ENCODE data around the gene SLX4IP. TPM values are rescaled to one million over a fixed set of nuclear protein-coding genes. Genes with fewer than 3 reads are reported as not detected.
"Not testable (repeated sequence)": the region's sequence is repeated elsewhere in the genome, so short reads cannot be mapped to it uniquely, and the experiment has no call there.

Gene SLX4IP
- total RNA-seq, 1 experiment from 2014 or later: 5.2 TPM

DNA sequence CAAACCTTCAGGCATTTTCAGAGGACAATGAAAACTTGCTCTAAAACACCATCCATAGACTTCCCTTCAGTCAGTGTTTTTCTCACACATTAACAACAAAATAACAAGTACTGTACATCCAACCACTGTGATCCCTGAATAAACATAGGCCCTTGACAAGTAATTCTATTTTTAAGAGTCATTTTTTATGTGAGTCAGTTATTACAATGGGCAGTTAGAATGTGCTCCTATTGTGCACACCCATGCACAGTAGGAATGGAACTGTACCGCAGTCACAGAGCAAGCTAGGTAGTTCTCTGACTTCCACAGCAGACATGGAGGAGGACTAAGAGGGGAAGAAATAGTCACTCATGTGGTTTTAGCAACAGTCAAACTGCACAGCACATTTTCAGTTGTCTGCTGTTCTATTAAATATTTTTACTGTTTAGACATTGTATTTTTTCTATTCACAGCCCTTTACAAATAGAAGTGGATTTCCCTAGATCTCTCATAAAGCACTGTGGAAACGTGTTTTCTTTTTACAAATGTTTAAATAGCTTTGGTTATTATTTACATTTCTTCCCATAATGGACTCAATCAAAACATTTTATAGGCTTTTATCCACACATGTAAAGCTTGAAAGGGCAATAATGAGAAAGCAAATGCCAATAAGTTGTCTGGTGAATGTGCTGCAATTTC lies 138.3 kb downstream of the SLX4IP start:
- DNase-seq (ENCODE audit: low spot score): no peak

DNA sequence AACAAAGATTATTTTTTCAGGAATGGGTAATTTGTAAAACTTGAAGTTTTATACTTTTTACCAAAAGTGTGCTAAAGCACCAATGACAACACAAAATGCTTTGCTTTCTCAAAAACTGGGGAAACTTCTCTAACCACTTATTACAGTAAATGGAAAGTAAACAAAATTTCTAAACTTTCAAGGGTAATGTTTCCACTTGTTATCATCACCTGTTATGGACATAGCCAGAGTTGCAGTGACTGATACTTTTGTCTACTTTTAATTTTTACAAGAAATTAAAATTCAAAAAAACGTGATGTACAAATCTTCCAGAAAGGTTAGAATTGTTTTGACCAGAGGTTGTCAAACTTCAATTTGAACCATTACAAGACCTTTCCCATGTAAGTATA lies 138.8 kb downstream of the SLX4IP start:
- DNase-seq (ENCODE audit: low spot score): no peak

DNA sequence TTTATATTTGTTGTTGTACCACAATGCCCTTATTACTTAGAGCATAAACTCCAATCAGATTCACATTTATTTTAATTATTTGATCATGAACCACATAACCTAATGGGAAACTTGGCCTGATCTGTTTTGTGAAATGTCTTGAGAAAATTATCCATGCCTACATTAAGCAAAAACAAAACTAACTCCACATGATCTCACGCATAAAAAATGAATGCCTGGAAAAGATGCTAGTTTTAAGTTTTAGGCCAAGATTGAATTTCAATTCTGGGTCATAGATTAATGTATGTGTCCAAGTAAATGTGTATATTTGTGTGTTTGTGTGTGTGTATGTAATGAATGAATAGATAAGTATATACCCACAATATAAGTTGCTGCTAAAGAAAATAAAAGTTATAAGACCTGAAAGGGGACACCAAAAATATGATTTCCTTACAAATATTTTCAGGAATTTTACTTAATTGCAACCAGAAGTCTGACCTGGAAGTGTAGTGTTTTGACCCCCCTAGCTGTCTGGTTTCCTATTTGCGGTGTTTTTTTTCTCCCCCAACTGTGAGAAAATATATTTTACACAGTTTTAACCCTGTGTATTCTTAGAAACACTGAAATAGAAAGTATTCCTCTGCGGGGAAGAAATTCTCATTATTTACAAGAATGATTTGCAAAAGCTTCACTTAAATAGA lies 141.4 kb downstream of the SLX4IP start:
- no peak for DNase-seq (ENCODE audit: low spot score)

DNA sequence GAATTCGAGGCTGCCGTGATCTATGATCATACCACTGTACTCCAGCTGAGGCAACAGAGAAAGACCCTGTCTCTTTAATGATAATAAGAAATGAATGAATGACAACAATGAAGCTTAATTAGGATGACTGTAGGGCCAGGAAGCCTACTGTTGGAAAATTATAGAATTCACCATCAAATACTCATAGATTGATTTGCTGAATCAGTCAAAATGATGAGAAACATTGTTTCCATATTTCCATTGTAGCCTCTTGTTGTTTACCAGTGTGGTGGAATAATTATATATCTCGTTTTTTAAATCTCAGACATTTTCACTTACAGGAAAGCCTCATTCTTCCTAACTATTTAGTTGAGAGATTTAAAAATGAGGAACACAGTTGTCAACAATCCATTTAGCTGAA lies 142.5 kb downstream of the SLX4IP start:
- DNase-seq (ENCODE audit: low spot score): no peak

DNA sequence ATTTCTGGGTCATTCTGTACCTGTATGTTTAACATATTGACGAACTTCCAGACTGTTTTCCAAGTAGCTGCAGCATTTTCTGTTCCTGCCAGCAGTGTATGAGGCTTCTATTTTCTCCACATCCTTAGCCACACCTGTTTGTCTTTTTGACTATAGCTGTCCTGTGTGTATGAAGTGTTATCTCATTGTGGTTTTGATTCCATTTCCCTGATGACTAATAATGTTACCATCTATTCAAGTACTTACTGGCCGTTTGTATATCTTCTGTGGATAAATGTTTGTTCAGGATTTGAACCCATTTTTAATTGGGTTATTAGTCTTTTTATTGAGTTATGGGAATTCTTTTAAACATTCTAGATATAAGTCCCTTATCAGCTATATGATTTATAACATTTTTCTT lies 143.5 kb downstream of the SLX4IP start:
- DNase-seq (ENCODE audit: low spot score): peak; percentile 19

DNA sequence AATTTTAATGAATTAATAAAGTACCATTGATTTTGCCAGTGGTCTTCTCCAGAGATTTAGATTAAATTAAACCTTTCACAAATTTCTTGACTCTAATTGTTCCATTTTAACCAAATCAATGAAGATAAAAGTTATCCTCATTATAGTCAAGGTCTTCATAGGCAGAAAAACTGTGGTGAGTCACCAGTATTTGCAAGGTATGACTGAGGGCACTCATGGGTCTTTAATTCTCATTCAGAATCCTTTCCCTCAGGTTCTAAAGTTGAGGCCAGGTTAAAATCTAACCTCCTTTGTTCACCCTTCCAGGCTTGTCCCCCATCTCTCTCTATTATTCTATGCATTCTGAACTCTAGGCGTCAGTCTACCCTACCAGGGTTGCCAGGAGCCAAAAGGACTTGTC lies 144.8 kb downstream of the SLX4IP start:
- DNase-seq (ENCODE audit: low spot score): no peak

DNA sequence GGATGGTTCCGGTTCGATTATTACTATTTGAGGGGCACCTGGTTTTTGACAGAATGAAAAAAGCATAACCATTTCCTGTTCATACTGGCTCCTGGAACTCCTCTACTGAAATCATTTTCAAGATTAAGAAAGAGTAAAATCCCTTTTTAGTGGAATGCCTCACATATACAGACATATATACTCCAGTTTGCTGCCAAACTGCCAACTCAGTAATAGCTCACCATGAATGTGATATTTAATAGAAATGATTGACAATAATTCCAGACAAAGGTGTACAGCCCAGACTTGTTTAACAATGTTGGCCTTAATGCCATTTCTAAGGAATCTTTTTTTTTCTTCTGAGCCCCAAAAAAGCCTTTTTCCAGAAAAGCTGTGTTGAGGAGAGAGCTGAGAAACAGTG lies 145.6 kb downstream of the SLX4IP start:
- no peak for DNase-seq (ENCODE audit: low spot score)

DNA sequence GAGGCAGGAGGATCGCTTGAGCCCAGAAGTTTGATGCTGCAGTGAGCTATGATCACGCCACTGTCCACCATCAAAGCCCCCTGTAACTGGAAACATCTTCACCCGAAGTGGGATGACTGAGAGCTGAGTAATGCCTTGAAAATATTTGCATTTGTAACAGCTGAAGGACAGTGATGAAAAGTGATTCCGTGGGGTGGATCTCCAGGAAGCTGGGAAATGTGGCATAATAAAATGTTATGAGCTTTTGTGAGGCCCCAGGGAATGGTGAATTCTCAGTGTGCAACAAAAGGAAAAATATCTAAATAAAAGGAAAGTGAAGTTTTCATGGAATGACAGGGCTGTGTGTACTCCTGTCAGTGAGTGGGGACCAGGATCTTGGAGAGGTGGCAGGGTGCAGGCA lies 146.7 kb downstream of the SLX4IP start:
- DNase-seq (ENCODE audit: low spot score): no peak

DNA sequence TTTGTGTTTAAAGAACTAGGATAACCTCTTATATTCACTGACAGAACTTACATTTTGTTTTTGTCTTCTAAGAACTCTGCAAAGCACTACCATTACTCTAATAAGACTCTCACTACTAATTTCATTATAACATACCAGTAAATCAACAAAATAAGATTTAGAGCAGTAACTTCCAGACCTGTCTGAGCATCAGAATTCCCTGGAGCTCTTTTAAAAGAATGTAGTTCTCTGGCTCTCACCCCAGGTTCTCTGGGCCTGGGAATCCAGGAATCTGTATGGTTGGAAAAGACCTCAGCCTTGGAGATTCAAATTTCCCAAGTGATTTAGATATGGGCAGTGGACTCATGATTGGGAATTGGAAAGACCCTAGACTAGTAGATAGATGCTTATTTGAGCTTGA lies 149.3 kb downstream of the SLX4IP start:
- DNase-seq (ENCODE audit: low spot score): no peak

DNA sequence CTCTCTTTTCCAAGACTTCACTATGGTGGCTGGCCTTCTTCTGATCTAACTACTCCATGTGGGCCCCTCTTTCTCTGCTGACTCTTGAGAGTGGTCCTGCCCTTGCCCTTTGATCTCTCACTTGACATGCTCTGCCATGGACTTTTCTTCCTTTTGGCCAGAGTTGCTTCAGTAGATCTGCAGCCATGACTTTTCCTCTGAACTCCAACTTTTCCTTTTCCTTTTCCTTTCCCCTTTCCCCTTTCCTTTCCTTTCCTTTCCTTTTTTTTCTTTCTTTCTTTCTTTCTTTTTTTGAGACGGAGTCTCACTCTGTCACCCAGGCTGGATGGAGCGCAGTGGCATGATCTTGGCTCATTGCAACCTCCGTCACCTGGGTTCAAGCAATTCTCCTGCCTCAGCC lies 150.2 kb downstream of the SLX4IP start:
- DNase-seq (ENCODE audit: low spot score): no peak

DNA sequence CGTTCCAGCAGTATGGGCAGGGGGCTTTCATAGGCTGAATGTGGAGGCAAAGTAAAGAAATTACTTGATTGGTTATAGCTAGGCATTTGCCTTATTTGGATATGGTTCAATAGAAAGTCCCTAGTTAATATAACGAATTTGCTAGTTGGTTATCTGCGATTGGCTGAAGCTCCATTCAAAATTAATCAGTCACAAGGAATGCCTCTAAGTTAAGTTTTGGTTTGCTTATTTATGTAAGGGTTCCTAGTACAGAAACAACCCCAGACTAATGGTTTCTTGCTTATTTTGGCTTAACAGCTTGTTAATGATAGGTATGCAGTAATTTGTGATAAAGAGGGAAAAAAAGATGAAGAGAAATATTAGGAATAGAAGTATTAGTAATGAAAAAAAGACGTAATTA lies 151.2 kb downstream of the SLX4IP start:
- no peak for DNase-seq (ENCODE audit: low spot score)

DNA sequence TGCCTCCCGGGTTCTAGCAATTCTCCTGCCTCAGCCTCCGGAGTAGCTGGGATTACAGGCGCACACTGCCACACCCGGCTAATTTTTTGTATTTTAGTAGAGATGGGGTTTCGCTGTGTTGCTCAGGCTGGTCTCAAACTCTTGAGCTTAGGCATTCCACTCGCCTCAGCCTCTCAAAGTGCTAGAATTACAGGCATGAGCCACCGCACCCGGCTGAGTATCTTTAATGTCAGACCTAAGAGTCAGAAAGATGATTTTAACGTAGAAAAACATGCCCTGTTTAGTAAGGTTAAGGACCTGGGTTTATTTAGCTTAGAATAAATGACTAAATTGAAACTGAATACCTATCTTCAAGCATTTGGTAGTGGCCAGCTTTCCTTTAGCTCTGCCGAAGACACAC lies 155.3 kb downstream of the SLX4IP start:
- DNase-seq (ENCODE audit: low spot score): not testable (repeated sequence)

DNA sequence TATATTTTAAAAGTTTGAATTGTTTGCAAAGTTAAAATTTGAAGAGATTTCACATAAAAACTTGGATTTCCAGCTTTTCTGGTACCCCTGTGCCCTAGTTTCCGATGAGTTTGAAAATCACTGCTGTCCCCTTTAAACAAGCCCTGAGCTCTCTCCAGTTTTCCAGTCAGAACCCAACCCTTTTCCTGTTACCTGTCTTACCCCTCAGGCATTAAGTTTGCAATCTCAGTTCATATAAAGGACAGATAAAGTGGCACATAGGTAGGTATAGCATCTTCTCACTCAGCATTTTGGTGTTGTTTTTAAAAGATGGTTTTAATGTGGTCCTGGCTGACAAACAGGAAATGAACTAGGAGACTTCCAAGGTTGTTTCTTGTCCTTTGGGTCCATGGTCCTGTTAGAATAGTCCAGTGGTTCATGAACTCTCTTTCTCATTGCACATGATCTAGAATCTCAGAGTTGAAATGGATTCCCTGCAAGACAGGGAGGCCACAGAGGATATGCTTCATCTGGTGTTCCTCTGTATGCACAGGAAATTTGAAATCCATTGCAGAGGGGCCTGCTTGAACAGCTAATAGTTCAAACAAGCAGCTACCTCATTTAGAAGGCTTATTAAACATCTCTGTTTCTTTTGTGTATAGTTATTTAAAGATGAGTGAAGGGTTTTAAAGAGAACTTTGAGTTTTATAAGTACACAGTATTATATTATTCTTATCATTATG lies 156.0 kb downstream of the SLX4IP start:
- no peak for DNase-seq (ENCODE audit: low spot score)

DNA sequence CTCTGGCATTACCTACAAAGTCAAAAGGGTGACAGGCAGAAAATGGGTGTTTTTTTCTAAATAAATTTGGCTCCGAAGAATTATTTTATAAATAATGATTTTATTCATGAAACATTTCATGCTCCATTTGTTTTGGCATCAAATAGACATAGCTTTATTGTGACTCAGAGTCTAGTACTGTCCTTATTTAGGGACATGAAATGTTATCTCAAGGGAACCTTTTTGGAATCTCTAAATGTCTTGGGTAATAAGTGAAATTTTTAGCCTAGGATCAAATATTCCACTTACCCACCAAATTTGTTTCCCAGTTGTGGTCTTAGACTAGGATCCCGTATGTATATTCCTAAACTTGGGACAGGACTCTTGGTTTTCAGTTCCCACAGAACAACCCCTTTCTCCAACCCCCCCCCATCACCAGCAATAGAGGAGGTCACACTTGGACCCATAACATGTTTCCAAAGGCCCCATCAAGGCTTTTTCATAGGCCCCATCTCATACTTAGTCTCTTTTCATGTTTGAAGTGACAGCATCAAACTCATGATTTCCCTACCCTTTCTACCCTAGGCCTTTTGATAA lies 156.9 kb downstream of the SLX4IP start:
- no peak for DNase-seq (ENCODE audit: low spot score)

DNA sequence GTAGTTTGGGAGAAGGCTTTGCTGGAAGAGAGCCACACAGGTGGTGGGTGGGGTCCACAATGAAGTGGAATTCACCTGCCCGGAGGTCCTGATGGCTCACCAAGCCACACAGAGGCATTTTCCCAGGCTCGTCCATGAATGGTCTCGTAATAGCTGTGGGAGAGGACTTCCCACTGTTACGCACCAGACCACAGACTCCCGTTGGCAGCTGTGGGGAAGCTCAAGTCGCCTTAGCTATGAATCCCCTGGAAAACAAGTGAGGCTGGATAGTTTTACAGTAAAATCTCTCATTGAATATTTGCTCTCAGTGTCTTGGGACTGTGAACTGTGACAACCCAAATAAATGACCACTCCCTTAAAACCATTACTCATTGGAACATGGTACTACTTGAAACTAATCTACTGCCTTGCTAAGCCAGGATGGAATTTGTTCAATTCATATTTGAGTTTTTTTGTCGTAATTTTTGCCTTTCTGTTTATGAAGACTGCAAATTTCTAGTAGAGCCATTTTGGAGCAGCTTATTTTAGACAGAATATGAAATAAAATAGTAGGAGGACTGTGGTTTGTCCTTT lies 159.3 kb downstream of the SLX4IP start:
- DNase-seq (ENCODE audit: low spot score): no peak

DNA sequence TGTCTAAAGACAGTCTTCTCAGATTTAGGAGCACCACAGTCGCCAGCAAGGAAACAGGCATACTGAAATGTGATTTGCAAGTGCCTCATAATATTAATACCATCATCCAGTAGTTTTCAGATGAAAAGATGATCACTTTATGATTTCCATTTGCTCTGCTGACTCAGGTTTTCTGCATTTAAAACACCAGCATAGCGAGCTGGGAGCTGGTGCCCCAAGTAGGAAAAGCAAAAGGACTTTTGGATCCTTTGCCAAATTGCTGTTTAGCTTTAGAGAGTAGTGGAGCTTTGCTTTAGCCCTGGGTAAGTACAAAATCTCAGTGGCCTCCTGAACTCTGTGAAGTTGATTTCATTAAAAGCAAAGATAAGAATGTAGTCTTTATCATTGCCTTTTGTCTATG lies 160.2 kb downstream of the SLX4IP start:
- no peak for DNase-seq (ENCODE audit: low spot score)

DNA sequence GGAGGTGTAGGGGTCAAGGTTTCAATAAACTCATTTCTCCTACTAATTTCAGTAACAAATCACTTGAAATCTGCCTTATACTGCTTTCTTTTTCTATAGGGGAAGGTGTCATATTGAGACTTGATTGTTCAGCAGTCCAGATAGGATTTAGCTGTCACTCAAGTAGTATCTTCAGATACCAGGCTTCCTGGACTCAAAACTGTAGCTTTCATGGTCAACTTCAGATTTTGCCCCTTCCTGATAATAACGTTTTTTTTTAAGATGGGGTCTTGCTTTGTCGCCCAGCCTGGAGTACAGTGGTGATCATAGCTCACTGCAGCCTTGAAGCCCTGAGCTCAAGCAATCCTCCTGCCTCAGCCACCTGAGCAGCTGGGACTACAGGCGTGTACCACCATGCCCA lies 160.9 kb downstream of the SLX4IP start:
- DNase-seq (ENCODE audit: low spot score): no peak

DNA sequence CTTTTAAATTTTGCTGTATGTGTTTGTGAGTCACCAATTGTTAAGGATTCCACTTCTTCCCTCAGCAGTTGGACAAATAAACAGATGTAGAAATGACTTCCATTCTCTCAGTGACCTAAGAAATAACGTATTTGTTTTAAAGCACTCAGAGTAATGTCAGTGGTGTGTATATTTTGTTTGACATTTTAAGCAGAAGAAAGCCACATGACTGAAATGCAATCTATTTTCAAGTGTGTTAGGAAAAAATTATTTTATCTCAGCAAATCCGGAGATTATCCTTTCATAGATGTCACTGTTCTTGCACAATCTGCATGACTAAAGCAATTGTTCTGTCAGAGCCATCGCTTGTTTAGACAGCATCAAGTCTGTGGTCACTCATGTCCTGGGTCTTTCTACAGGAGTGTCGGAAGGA lies 161.6 kb downstream of the SLX4IP start:
- DNase-seq (ENCODE audit: low spot score): peak; percentile 64

DNA sequence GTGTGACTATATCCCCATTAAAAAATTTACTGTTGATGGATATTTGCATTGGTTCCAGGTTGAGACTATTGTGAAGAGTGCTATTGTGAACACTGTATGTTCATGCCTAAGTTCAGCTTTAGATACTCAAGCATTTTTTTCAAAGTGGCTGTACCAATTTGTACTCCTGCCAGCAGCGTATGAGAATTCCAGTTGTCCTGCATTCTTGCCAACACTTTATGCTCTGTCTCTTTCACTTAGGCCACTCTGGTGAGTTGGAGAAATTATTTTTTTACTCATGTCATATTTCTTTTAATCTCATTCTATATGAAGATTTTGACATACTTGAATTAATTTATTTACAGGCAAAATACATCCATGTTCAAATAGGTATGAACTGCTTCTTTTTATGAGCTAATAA lies 162.5 kb downstream of the SLX4IP start:
- no peak for DNase-seq (ENCODE audit: low spot score)

DNA sequence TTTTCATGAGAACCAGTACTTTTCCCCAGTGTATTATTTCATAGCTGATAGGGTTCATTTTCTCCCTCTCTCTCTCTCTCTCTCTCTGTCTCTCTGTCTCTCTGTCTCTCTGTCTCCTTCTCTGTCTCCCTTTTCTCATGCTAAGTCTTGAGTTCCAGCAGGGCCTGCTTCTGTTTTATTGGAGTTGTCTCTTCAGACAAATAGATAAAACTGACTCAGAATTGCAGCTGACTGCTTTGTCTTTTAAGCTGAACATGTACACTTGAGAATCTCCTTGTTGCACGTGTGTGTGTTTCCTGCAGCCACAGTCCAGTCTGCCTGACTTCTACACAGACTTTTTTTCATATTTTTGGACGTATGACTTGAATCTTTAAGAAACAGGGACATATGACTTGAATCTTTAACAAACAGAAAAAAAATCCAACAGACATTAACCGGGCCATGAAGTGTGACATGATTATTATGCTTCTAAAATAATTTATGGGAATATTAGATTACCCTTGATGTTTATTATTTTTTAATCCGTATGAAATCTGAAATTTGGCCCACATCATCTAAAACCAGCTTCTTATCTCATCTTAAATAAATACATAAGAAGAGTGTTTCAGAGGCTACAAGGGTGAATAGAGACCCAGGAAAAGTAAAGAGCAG lies 167.2 kb downstream of the SLX4IP start:
- DNase-seq (ENCODE audit: low spot score): no peak

DNA sequence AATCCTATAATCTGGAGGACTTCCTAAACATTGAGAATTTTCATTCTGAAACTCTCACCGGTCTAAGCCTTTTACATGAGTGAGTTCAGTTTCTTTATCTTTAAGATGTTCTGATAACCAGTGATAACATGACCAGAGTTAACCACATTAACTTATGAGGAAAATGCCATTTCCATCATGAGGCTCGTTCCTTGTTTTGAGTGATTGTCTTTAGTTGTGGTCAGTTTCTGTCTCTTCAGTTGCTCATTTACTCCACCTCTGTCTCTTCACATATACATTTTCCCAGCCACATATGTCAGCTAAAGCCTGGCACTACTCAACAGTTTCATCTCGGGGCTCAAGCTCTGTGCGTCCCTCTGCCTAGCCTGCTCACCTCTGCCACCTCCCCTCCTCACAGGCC lies 168.3 kb downstream of the SLX4IP start:
- no peak for DNase-seq (ENCODE audit: low spot score)
